OCI-LY1 (cell line): ENCODE results near the gene FBXW4.

Source experiments
- H2AFZ ChIP-seq: fragments of 200-600 bp; sonication (generic), shearing (Covaris generic); 2 replicates; pipeline ENCODE4 v1.6.0; 2014; ENCODE audit warnings: antibody characterized with exemption, mild to moderate bottlenecking, low read length
- H3F3A ChIP-seq: fragments of 200-600 bp; sonication (generic), shearing (Covaris generic); 2 replicates; pipeline ENCODE4 v1.6.0; 2014; ENCODE audit warnings: mild to moderate bottlenecking, antibody characterized with exemption, low read length, moderate library complexity; ENCODE audit not compliant: insufficient read depth
- H3K27ac ChIP-seq: fragments of 200-600 bp; sonication (generic); 2 replicates; pipeline ENCODE4 v1.5.1; 2014; ENCODE audit warnings: low read length, mixed run types, mild to moderate bottlenecking, low read depth; ENCODE audit not compliant: poor library complexity, severe bottlenecking
- H3K27me3 ChIP-seq: fragments of 200-600 bp; sonication (generic); 2 replicates; pipeline ENCODE4 v1.6.0; 2014; ENCODE audit warnings: antibody characterized with exemption, mild to moderate bottlenecking, low read length, moderate library complexity; ENCODE audit not compliant: insufficient read depth
- H3K36me3 ChIP-seq: fragments of 200-600 bp; sonication (generic); 2 replicates; pipeline ENCODE4 v1.6.1; 2014; ENCODE audit warnings: mild to moderate bottlenecking, antibody characterized with exemption, low read length, moderate library complexity, mixed read lengths; ENCODE audit not compliant: insufficient read depth
- H3K4me1 ChIP-seq: fragments of 200-600 bp; sonication (generic); 2 replicates; pipeline ENCODE4 v1.5.1; 2014; ENCODE audit warnings: mild to moderate bottlenecking, low read length, moderate library complexity; ENCODE audit not compliant: insufficient read depth, severe bottlenecking
- H3K4me2 ChIP-seq: fragments of 200-600 bp; sonication (generic), shearing (Covaris generic); 2 replicates; pipeline ENCODE4 v1.6.1; 2014; ENCODE audit warnings: low read length
- H3K4me3 ChIP-seq: fragments of 200-600 bp; sonication (generic); 2 replicates; pipeline ENCODE4 v1.5.1; 2014; ENCODE audit warnings: low read length, low read depth, mild to moderate bottlenecking, mixed read lengths; ENCODE audit not compliant: poor library complexity, severe bottlenecking
- H3K79me2 ChIP-seq: fragments of 200-600 bp; shearing (Covaris generic); 2 replicates; pipeline ENCODE4 v1.6.1; 2016; ENCODE audit warnings: mixed run types, low read length, mixed read lengths; ENCODE audit not compliant: insufficient read depth
- H3K9ac ChIP-seq: fragments of 200-600 bp; sonication (generic), shearing (Covaris generic); 2 replicates; pipeline ENCODE4 v1.6.1; 2014; ENCODE audit warnings: mild to moderate bottlenecking, low read length, mixed read lengths
- H3K9me2 ChIP-seq: fragments of 200-600 bp; sonication (generic), shearing (Covaris generic); 2 replicates; pipeline ENCODE4 v1.6.1; 2014; ENCODE audit warnings: low read depth, mild to moderate bottlenecking, low read length, mixed read lengths
- H3K9me3 ChIP-seq: fragments of 200-600 bp; shearing (Covaris generic); 2 replicates; pipeline ENCODE4 v1.6.1; 2014; ENCODE audit warnings: low read length, mixed read lengths
- H4K20me1 ChIP-seq: fragments of 200-600 bp; sonication (generic), shearing (Covaris generic); 2 replicates; pipeline ENCODE4 v1.6.0; 2016; ENCODE audit warnings: mild to moderate bottlenecking, low read length; ENCODE audit not compliant: insufficient read depth
- EZH2 ChIP-seq: fragments of 200-600 bp; sonication (generic), shearing (Covaris generic); IDR thresholded peaks from 2 replicates; pipeline ENCODE4 v1.8.0; 2017; ENCODE audit warnings: borderline replicate concordance, mixed run types, mild to moderate bottlenecking, antibody characterized with exemption, low read length, moderate library complexity, mixed read lengths
- TF ChIP-seq, protein P1 (sequence below): fragments of 200-600 bp; sonication (generic), shearing (Covaris generic); IDR thresholded peaks from 2 replicates; pipeline ENCODE4 v1.5.1; 2017; ENCODE audit warnings: mild to moderate bottlenecking, antibody characterized with exemption, low read length, moderate library complexity, mixed read lengths

Gene FBXW4

DNA sequence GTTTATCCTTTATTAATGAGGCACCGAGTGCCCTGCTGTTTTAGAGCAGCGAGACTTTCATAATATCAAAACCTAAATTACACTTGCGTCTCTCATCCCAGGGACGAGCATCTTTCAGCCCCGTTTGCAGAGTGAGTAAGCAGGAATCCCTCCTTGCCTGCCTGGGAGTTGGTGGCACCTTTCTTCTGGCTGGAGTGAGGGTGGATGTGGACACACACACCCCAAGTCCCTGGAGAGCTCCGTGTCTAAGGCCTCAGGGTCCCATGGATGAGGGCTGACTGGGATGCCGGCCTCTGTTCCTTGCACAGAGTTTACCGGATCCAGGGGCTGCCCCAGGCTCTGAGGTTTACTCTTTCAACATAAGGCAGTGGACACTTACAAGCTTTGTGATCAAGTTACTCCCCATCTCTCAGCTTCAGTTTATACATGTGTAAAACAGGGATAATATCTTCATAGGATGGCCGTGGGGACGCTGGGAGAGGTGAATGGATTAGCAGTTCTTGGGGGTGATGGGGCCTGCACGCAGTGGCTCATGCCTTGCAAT is 131.4 kb downstream of the FBXW4 start:
- Histone ChIP-seq H3K9ac (no peak overlapping the region), H3K36me3 (no peaks in the 10 kb centered on the region), H3F3A (no peaks in the 10 kb centered on the region), H3K4me3 (no peak overlapping the region), H3K79me2 (no peaks in the 10 kb centered on the region), H3K27ac (no peak overlapping the region), H4K20me1 (no peaks in the 10 kb centered on the region), H3K9me2 (no peaks in the 10 kb centered on the region), H3K9me3 (no peaks in the 10 kb centered on the region), H3K4me2 (no peak overlapping the region), H2AFZ (no peak overlapping the region), H3K27me3 (no peaks in the 10 kb centered on the region), H3K4me1 (no peaks in the 10 kb centered on the region)
- TF ChIP-seq, protein P1, sequence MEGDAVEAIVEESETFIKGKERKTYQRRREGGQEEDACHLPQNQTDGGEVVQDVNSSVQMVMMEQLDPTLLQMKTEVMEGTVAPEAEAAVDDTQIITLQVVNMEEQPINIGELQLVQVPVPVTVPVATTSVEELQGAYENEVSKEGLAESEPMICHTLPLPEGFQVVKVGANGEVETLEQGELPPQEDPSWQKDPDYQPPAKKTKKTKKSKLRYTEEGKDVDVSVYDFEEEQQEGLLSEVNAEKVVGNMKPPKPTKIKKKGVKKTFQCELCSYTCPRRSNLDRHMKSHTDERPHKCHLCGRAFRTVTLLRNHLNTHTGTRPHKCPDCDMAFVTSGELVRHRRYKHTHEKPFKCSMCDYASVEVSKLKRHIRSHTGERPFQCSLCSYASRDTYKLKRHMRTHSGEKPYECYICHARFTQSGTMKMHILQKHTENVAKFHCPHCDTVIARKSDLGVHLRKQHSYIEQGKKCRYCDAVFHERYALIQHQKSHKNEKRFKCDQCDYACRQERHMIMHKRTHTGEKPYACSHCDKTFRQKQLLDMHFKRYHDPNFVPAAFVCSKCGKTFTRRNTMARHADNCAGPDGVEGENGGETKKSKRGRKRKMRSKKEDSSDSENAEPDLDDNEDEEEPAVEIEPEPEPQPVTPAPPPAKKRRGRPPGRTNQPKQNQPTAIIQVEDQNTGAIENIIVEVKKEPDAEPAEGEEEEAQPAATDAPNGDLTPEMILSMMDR: no peak
- TF ChIP-seq EZH2: no peak

DNA sequence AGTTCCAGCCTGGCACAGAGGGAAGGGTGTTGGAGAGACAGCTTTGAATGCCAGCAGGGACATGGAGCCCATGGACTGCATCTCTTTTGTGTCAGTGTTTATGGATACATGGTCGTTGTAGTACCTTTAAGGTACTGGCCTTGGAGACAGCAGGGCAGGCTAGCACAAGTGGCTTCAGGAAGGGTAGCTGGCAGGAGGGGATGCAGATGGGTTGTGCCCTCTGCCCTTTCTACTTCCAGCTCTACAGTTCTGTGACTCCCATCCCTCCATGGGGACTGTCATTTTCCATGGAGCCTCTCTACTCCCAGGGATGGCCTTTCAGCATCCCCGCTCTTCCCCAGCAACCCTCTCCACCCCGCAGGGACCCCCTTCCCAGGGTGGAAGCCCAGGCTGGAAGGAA is 132.0 kb downstream of the FBXW4 start:
- no peak overlapping the region for H3K4me2 ChIP-seq
- no peaks in the 10 kb centered on the region for H3F3A ChIP-seq
- no peaks in the 10 kb centered on the region for H3K4me1 ChIP-seq
- no peaks in the 10 kb centered on the region for H3K27me3 ChIP-seq
- H3K4me3 ChIP-seq: no peak overlapping the region
- no peaks in the 10 kb centered on the region for H4K20me1 ChIP-seq
- H3K27ac ChIP-seq: no peak overlapping the region
- H3K9me2 ChIP-seq: no peaks in the 10 kb centered on the region
- H3K9me3 ChIP-seq: no peaks in the 10 kb centered on the region
- H3K79me2 ChIP-seq: no peaks in the 10 kb centered on the region
- no peak for TF ChIP-seq EZH2
- no peaks in the 10 kb centered on the region for H3K36me3 ChIP-seq
- no peak overlapping the region for H2AFZ ChIP-seq
- no peak overlapping the region for H3K9ac ChIP-seq

DNA sequence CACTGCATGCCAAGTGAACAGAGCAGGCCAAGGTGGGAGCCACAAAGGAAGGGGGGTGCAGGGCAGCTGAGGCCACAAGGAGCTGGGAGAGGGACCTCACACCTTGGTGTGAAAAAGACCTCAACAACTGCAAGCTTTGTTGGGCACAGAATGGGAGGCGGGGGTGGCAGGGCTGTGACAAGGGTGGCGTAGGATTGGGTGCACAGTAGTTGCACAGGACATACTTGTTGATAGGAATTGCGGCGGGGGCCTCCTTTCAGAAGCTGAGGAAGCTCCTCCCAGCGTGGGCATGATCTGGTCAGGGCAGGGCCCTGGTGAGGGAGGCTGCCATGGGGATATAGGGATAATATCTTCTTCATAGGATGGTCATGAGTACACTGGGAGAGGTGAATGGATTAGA is 132.7 kb downstream of the FBXW4 start:
- Histone ChIP-seq H3K27ac (no peak overlapping the region), H3K79me2 (no peaks in the 10 kb centered on the region), H3K4me1 (no peaks in the 10 kb centered on the region), H2AFZ (no peak overlapping the region), H3K36me3 (no peaks in the 10 kb centered on the region), H4K20me1 (no peaks in the 10 kb centered on the region), H3K4me2 (no peak overlapping the region), H3K9me2 (no peaks in the 10 kb centered on the region), H3K27me3 (no peaks in the 10 kb centered on the region), H3F3A (no peaks in the 10 kb centered on the region), H3K9ac (no peak overlapping the region), H3K9me3 (no peaks in the 10 kb centered on the region), H3K4me3 (no peak overlapping the region)
- TF ChIP-seq EZH2: no peak
- TF ChIP-seq, protein P1: no peak
